ENCODE data around the gene SAMD4B.

DNA sequence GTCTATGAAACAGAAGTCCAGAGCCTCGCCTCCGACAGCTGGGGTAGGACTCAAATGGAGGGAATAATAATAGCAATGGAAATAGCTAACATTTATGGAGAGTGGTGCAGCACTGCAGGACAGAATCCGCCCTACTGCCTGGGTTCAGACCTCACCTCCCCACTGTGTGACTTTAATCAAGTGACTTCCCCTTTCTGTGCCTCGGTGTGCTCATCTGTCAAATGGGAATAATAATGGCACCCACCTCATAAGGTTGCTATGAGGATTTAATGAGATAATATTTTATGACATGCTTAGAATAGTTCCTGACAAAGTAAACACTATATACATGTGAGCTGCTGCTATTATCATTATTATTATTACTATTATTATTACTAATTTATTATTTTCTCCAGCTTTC is 24.7 kb upstream of the SAMD4B start:
- no peak for TF ChIP-seq EZH2 (IDR thresholded peaks at IDR 0.05; ENCODE audit: borderline replicate concordance, control insufficient read depth, low read depth, low read length)
- TF ChIP-seq POLR2A (IDR thresholded peaks at IDR 0.05; ENCODE audit: low read depth, low read length), result no peak
- TF ChIP-seq, protein P1, sequence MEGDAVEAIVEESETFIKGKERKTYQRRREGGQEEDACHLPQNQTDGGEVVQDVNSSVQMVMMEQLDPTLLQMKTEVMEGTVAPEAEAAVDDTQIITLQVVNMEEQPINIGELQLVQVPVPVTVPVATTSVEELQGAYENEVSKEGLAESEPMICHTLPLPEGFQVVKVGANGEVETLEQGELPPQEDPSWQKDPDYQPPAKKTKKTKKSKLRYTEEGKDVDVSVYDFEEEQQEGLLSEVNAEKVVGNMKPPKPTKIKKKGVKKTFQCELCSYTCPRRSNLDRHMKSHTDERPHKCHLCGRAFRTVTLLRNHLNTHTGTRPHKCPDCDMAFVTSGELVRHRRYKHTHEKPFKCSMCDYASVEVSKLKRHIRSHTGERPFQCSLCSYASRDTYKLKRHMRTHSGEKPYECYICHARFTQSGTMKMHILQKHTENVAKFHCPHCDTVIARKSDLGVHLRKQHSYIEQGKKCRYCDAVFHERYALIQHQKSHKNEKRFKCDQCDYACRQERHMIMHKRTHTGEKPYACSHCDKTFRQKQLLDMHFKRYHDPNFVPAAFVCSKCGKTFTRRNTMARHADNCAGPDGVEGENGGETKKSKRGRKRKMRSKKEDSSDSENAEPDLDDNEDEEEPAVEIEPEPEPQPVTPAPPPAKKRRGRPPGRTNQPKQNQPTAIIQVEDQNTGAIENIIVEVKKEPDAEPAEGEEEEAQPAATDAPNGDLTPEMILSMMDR (IDR thresholded peaks at IDR 0.05 in 2 of 3, conservative IDR thresholded peaks at IDR 0.05 in 1 of 3; ENCODE audit: control insufficient read depth in 2 of 3, extremely low read depth in 1 of 3, insufficient read depth in 1 of 3, low read depth in 3 of 3, low read length in 3 of 3), result no peak
- no peak for TF ChIP-seq ATF7 (IDR thresholded peaks at IDR 0.05; ENCODE audit: low read depth)
- TF ChIP-seq CREB1 (IDR thresholded peaks at IDR 0.05; ENCODE audit: low read depth), result no peak
- TF ChIP-seq JUNB (IDR thresholded peaks at IDR 0.05), result no peak
- TF ChIP-seq, protein P2, sequence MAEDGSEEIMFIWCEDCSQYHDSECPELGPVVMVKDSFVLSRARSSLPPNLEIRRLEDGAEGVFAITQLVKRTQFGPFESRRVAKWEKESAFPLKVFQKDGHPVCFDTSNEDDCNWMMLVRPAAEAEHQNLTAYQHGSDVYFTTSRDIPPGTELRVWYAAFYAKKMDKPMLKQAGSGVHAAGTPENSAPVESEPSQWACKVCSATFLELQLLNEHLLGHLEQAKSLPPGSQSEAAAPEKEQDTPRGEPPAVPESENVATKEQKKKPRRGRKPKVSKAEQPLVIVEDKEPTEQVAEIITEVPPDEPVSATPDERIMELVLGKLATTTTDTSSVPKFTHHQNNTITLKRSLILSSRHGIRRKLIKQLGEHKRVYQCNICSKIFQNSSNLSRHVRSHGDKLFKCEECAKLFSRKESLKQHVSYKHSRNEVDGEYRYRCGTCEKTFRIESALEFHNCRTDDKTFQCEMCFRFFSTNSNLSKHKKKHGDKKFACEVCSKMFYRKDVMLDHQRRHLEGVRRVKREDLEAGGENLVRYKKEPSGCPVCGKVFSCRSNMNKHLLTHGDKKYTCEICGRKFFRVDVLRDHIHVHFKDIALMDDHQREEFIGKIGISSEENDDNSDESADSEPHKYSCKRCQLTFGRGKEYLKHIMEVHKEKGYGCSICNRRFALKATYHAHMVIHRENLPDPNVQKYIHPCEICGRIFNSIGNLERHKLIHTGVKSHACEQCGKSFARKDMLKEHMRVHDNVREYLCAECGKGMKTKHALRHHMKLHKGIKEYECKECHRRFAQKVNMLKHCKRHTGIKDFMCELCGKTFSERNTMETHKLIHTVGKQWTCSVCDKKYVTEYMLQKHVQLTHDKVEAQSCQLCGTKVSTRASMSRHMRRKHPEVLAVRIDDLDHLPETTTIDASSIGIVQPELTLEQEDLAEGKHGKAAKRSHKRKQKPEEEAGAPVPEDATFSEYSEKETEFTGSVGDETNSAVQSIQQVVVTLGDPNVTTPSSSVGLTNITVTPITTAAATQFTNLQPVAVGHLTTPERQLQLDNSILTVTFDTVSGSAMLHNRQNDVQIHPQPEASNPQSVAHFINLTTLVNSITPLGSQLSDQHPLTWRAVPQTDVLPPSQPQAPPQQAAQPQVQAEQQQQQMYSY (CRISPR knock-in tag; IDR thresholded peaks at IDR 0.05), result no peak
- TF ChIP-seq, protein P3, sequence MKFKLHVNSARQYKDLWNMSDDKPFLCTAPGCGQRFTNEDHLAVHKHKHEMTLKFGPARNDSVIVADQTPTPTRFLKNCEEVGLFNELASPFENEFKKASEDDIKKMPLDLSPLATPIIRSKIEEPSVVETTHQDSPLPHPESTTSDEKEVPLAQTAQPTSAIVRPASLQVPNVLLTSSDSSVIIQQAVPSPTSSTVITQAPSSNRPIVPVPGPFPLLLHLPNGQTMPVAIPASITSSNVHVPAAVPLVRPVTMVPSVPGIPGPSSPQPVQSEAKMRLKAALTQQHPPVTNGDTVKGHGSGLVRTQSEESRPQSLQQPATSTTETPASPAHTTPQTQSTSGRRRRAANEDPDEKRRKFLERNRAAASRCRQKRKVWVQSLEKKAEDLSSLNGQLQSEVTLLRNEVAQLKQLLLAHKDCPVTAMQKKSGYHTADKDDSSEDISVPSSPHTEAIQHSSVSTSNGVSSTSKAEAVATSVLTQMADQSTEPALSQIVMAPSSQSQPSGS (IDR thresholded peaks at IDR 0.05; ENCODE audit: low read length), result no peak
